ENCODE measurements around the gene HDAC4.

Gene HDAC4

GRCh38 chr2:239006622-239007285, 394.1 kb downstream of the HDAC4 start:
- Histone ChIP-seq H3K27ac (ENCODE audit: low read depth in 2 of 2, low read length in 2 of 2) (no peak overlapping the region), H3K36me3 (ENCODE audit: control insufficient read depth in 2 of 2, insufficient read depth in 2 of 2, low read length in 2 of 2) (no peaks in the 10 kb centered on the region), H3K27me3 (ENCODE audit: control insufficient read depth in 2 of 2, insufficient read depth in 2 of 2, low read length in 2 of 2) (peaks cover 0 to 5% of the 10 kb centered on the region in 2 donors), H3K9me3 (ENCODE audit: control insufficient read depth in 2 of 2, low read length in 2 of 2) (no peaks in the 10 kb centered on the region), H3K4me1 (ENCODE audit: control insufficient read depth in 2 of 2, insufficient read depth in 2 of 2, low read length in 2 of 2) (peaks cover 0 to 8% of the 10 kb centered on the region in 2 donors), H3K9ac (ENCODE audit: low read depth in 1 of 2, low read length in 2 of 2) (no peak overlapping the region), H3K4me3 (ENCODE audit: low read length in 2 of 2) (no peak overlapping the region)

DNA sequence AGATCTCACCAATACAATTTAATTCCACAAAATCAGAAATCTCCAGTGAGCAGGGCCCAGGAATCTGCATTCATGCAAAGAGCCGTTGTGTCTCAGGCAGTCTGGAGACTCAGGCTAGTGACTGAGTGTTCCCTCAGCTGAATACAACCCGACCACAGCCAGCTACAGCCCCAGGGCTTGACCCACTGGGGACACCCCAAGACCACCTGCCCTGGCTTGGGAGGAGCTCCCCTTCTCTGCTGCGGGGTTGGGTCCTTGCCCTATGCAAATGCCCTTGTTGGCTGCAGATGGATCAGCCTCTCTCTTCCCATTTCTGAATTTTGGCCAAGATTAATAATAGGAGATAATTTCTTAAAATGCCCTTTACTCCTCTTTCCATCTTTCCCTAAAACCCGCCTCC, 395.2 kb downstream of the HDAC4 start:
- Histone ChIP-seq H3K36me3 (ENCODE audit: control insufficient read depth in 2 of 2, insufficient read depth in 2 of 2, low read length in 2 of 2) (no peaks in the 10 kb centered on the region), H3K4me1 (ENCODE audit: control insufficient read depth in 2 of 2, insufficient read depth in 2 of 2, low read length in 2 of 2) (peaks cover 0 to 8% of the 10 kb centered on the region in 2 donors), H3K9me3 (ENCODE audit: control insufficient read depth in 2 of 2, low read length in 2 of 2) (no peaks in the 10 kb centered on the region), H3K9ac (ENCODE audit: low read depth in 1 of 2, low read length in 2 of 2) (no peak overlapping the region), H3K27ac (ENCODE audit: low read depth in 2 of 2, low read length in 2 of 2) (no peak overlapping the region), H3K27me3 (ENCODE audit: control insufficient read depth in 2 of 2, insufficient read depth in 2 of 2, low read length in 2 of 2) (peaks cover 0 to 5% of the 10 kb centered on the region in 2 donors), H3K4me3 (ENCODE audit: low read length in 2 of 2) (no peak overlapping the region)

DNA sequence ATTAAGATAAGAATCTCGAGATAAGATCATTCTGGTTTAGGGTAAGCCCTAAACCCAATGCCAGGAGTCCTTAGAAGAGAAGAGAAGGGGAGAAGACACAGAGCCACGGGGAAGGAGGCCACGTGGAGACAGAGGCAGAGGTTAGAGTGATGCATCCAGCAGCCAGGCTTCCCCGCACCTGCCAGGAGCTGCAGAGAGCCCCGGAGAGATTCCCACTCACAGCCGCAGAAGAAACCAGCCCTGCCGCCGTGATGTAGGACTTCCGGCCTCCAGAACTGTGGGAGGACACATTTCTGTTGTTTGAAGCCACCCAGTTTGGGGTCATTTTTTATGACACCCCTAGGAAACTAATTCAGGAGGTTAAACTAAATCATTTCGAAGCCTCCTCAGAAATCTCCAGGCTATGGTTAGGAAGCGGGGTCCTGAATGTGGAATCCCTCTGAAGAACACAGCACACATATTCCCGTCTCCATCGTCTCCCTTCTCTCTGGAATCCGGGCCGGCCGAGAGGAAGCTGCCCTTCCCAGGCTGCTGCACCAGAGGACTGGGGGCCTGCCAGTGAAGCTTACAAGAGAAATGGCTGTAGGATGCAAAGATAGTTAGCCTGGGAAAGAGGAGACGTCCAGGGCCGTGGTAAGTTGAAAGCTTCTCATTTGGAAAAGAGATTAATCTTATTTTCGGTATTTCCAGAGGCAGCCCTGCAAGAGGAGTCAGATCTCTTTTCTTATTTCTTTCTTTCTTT, 396.4 kb downstream of the HDAC4 start:
- Histone ChIP-seq H3K27me3 (ENCODE audit: control insufficient read depth in 2 of 2, insufficient read depth in 2 of 2, low read length in 2 of 2) (peaks cover 0 to 6% of the 10 kb centered on the region in 2 donors), H3K27ac (ENCODE audit: low read depth in 2 of 2, low read length in 2 of 2) (no peak overlapping the region), H3K9me3 (ENCODE audit: control insufficient read depth in 2 of 2, low read length in 2 of 2) (no peaks in the 10 kb centered on the region)

GRCh38 chr2:239003624-239004273, 397.1 kb downstream of the HDAC4 start:
- H3K27me3 ChIP-seq (ENCODE audit: control insufficient read depth in 2 of 2, insufficient read depth in 2 of 2, low read length in 2 of 2) = peaks cover 0 to 9% of the 10 kb centered on the region in 2 donors
- H3K27ac ChIP-seq (ENCODE audit: low read depth in 2 of 2, low read length in 2 of 2) = no peak overlapping the region
- H3K36me3 ChIP-seq (ENCODE audit: control insufficient read depth in 2 of 2, insufficient read depth in 2 of 2, low read length in 2 of 2) = no peaks in the 10 kb centered on the region
- no peaks in the 10 kb centered on the region for H3K9me3 ChIP-seq (ENCODE audit: control insufficient read depth in 2 of 2, low read length in 2 of 2)
- no peak overlapping the region for H3K9ac ChIP-seq (ENCODE audit: low read depth in 1 of 2, low read length in 2 of 2)
- H3K4me3 ChIP-seq (ENCODE audit: low read length in 2 of 2) = peak overlapping the region in 1 of 2 donors; percentile 2
- H3K4me1 ChIP-seq (ENCODE audit: control insufficient read depth in 2 of 2, insufficient read depth in 2 of 2, low read length in 2 of 2) = peaks cover 0 to 8% of the 10 kb centered on the region in 2 donors

More for the DNA sequence above, 396.4 kb downstream of the HDAC4 start:
- Histone ChIP-seq H3K4me3 (ENCODE audit: low read length in 2 of 2) (no peak overlapping the region), H3K36me3 (ENCODE audit: control insufficient read depth in 2 of 2, insufficient read depth in 2 of 2, low read length in 2 of 2) (no peaks in the 10 kb centered on the region), H3K4me1 (ENCODE audit: control insufficient read depth in 2 of 2, insufficient read depth in 2 of 2, low read length in 2 of 2) (peaks cover 0 to 8% of the 10 kb centered on the region in 2 donors), H3K9ac (ENCODE audit: low read depth in 1 of 2, low read length in 2 of 2) (no peak overlapping the region)

DNA sequence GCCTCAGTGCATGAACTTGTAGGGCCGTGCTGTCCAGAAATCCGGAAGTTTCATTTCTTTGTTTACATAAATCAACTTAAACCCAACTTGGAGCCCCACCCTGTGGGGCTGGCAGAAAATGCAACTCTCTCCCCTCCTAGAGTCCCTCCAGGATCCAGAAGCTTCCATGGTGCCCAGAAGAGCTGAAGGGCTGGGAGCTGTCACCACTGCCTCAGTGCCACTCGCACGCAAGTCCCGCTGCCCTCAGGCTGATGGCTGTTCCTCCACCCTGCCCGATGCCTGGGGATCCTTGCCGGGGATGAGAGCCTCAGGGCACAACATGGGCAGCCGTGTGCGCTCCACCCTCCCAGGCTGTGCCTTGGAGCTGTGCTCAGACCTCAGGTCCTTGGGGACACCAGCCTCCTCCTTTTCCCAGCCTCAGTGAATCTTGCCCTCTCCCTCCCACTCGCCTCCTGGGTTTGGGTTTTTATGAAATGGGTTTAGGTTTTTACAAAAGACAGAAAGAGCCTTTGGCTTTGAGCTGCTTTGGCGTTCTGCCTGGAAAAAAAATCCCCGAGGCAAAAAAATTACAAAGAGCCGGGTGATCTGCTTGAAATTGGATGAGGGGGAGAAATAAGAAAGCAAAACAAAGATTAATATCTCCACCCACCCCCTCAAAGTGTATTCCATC, 397.7 kb downstream of the HDAC4 start:
- Histone ChIP-seq H3K4me3 (ENCODE audit: low read length in 2 of 2) (peak overlapping the region in 1 of 2 donors; percentile 17), H3K27ac (ENCODE audit: low read depth in 2 of 2, low read length in 2 of 2) (peak overlapping the region; percentile 48 to 80), H3K4me1 (ENCODE audit: control insufficient read depth in 2 of 2, insufficient read depth in 2 of 2, low read length in 2 of 2) (peaks cover 0 to 8% of the 10 kb centered on the region in 2 donors), H3K36me3 (ENCODE audit: control insufficient read depth in 2 of 2, insufficient read depth in 2 of 2, low read length in 2 of 2) (no peaks in the 10 kb centered on the region), H3K9me3 (ENCODE audit: control insufficient read depth in 2 of 2, low read length in 2 of 2) (no peaks in the 10 kb centered on the region), H3K27me3 (ENCODE audit: control insufficient read depth in 2 of 2, insufficient read depth in 2 of 2, low read length in 2 of 2) (peaks cover 0 to 8% of the 10 kb centered on the region in 2 donors), H3K9ac (ENCODE audit: low read depth in 1 of 2, low read length in 2 of 2) (peak overlapping the region in 1 of 2 donors; percentile 38)

GRCh38 chr2:239002591-239002953, 398.2 kb downstream of the HDAC4 start:
- H3K27ac ChIP-seq (ENCODE audit: low read depth in 2 of 2, low read length in 2 of 2) = peak overlapping the region in 1 of 2 donors; percentile 29
- no peaks in the 10 kb centered on the region for H3K9me3 ChIP-seq (ENCODE audit: control insufficient read depth in 2 of 2, low read length in 2 of 2)
- H3K4me3 ChIP-seq (ENCODE audit: low read length in 2 of 2) = no peak overlapping the region
- H3K9ac ChIP-seq (ENCODE audit: low read depth in 1 of 2, low read length in 2 of 2) = peak overlapping the region in 1 of 2 donors; percentile 7
- H3K27me3 ChIP-seq (ENCODE audit: control insufficient read depth in 2 of 2, insufficient read depth in 2 of 2, low read length in 2 of 2) = peaks cover 0 to 6% of the 10 kb centered on the region in 2 donors
- peaks cover 0 to 8% of the 10 kb centered on the region in 2 donors for H3K4me1 ChIP-seq (ENCODE audit: control insufficient read depth in 2 of 2, insufficient read depth in 2 of 2, low read length in 2 of 2)
- H3K36me3 ChIP-seq (ENCODE audit: control insufficient read depth in 2 of 2, insufficient read depth in 2 of 2, low read length in 2 of 2) = no peaks in the 10 kb centered on the region

- Histone ChIP-seq H3K4me3 (ENCODE audit: low read length in 2 of 2) (no peak overlapping the region), H3K4me1 (ENCODE audit: control insufficient read depth in 2 of 2, insufficient read depth in 2 of 2, low read length in 2 of 2) (peaks cover 0 to 7% of the 10 kb centered on the region in 2 donors), H3K36me3 (ENCODE audit: control insufficient read depth in 2 of 2, insufficient read depth in 2 of 2, low read length in 2 of 2) (no peaks in the 10 kb centered on the region), H3K9me3 (ENCODE audit: control insufficient read depth in 2 of 2, low read length in 2 of 2) (no peaks in the 10 kb centered on the region), H3K27me3 (ENCODE audit: control insufficient read depth in 2 of 2, insufficient read depth in 2 of 2, low read length in 2 of 2) (peaks cover 0 to 4% of the 10 kb centered on the region in 2 donors), H3K27ac (ENCODE audit: low read depth in 2 of 2, low read length in 2 of 2) (no peak overlapping the region), H3K9ac (ENCODE audit: low read depth in 1 of 2, low read length in 2 of 2) (no peak overlapping the region)
These were observed 399.0 kb downstream of the HDAC4 start for GRCh38 chr2:239001794-239002193.

DNA sequence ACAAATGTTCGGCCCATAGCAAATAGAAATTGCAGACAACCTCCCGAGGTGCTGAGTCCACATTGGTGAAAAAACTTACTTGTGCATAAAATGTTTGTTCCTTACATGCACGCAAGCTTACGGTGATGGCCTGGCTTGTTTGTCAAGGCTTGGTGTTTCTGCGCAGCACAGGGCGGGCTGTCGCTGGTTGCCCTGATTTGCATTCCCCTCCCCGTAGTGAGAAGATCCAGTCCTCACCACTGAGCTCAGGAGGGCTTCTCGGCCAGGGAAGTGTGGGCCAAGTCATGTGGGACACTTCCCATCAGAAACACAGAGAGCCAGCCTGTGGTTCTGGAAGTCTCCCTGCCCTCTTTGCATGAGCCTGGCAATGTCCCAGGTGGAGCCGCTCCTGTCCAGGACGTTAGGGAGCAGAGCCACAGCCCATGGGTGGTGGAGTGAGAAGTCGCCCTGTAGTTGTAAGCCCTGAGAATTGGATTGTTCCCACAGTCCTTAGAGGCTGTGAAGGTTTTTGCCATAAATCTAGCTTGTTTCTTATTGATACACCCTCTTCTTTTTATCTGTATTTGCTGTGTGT, 400.2 kb downstream of the HDAC4 start:
- no peak overlapping the region for H3K9ac ChIP-seq (ENCODE audit: low read depth in 1 of 2, low read length in 2 of 2)
- H3K36me3 ChIP-seq (ENCODE audit: control insufficient read depth in 2 of 2, insufficient read depth in 2 of 2, low read length in 2 of 2) = no peaks in the 10 kb centered on the region
- peaks cover 0 to 4% of the 10 kb centered on the region in 2 donors for H3K4me1 ChIP-seq (ENCODE audit: control insufficient read depth in 2 of 2, insufficient read depth in 2 of 2, low read length in 2 of 2)
- no peaks in the 10 kb centered on the region for H3K9me3 ChIP-seq (ENCODE audit: control insufficient read depth in 2 of 2, low read length in 2 of 2)
- no peak overlapping the region for H3K4me3 ChIP-seq (ENCODE audit: low read length in 2 of 2)
- peaks cover 2 to 4% of the 10 kb centered on the region in 2 donors for H3K27me3 ChIP-seq (ENCODE audit: control insufficient read depth in 2 of 2, insufficient read depth in 2 of 2, low read length in 2 of 2)
- no peak overlapping the region for H3K27ac ChIP-seq (ENCODE audit: low read depth in 2 of 2, low read length in 2 of 2)

DNA sequence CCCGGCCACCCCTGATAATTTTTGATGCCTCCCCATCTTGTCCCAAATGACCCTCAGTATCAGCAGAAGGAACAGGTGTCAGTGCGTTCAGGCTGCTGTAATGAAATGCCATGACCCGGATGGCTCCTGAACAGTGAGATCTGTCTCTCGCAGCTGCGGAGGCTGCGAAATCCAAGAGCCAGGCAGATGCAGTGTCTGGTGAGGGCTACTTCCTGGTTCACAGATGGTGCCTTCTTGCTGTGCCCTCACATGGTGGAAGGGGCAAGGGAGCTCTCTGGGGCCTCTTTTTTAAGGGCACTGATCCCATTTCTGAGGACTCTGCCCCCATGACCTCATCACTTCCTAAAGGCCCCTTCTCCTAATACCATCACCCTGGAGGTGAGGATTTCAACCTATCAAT, 400.7 kb downstream of the HDAC4 start:
- Histone ChIP-seq H3K27ac (ENCODE audit: low read depth in 2 of 2, low read length in 2 of 2) (no peak overlapping the region), H3K4me1 (ENCODE audit: control insufficient read depth in 2 of 2, insufficient read depth in 2 of 2, low read length in 2 of 2) (peaks cover 0 to 4% of the 10 kb centered on the region in 2 donors), H3K4me3 (ENCODE audit: low read length in 2 of 2) (no peak overlapping the region), H3K9ac (ENCODE audit: low read depth in 1 of 2, low read length in 2 of 2) (no peak overlapping the region), H3K36me3 (ENCODE audit: control insufficient read depth in 2 of 2, insufficient read depth in 2 of 2, low read length in 2 of 2) (no peaks in the 10 kb centered on the region), H3K9me3 (ENCODE audit: control insufficient read depth in 2 of 2, low read length in 2 of 2) (no peaks in the 10 kb centered on the region), H3K27me3 (ENCODE audit: control insufficient read depth in 2 of 2, insufficient read depth in 2 of 2, low read length in 2 of 2) (peaks cover 2 to 4% of the 10 kb centered on the region in 2 donors)
